IMR-90 (cell line): ENCODE measurements around the gene ARHGAP10. TPM values are rescaled to one million over a fixed set of nuclear protein-coding genes. Genes with fewer than 3 reads are reported as not detected.

Source experiments
- ATAC-seq: fragments of 200-7000 bp; cut with Tn5 transposase; 2 replicates; pipeline ENCODE4 v1.9.1; 2020; ENCODE audit warnings: low read depth, mild to moderate bottlenecking, moderate library complexity
- BruUV-seq: library from RNA; stranded (reverse); fragments of 400-500 nt; replicated peaks from 2 replicates; lab custom pipeline; 2021; lab: Mats Ljungman, UMichigan
- CTCF ChIA-PET: fragments of 300-600 bp; formaldehyde crosslinking; extraction: SDS; loops from one replicate; lab custom pipeline; 2021; ENCODE audit warnings: antibody characterized with exemption; lab: Yijun Ruan, JAX
- POLR2A ChIA-PET: fragments of 300-600 bp; sonication (Branson Sonifier 250); formaldehyde crosslinking; loops from one replicate; lab custom pipeline; 2022; ENCODE audit warnings: antibody characterized with exemption; ENCODE audit not compliant: unreplicated experiment; lab: Charles Lee
- DNase-seq: peaks from one replicate; pipeline ENCODE4 v3.0.0; 2013
- H2AFZ ChIP-seq: replicated peaks from 2 replicates; pipeline ENCODE3; 2013; ENCODE audit warnings: low read length, mild to moderate bottlenecking; ENCODE audit not compliant: poor library complexity
- H2AK5ac ChIP-seq: 2 replicates; pipeline ENCODE4 v1.6.1; 2013; ENCODE audit warnings: low read depth, low read length, inconsistent platforms
- H2AK9ac ChIP-seq: replicated peaks from 2 replicates; pipeline ENCODE3; 2013; ENCODE audit warnings: mild to moderate bottlenecking, low read depth, low read length, moderate library complexity; ENCODE audit not compliant: poor library complexity
- H2BK120ac ChIP-seq: 2 replicates; pipeline ENCODE4 v1.6.1; 2013; ENCODE audit warnings: low read depth, low read length, inconsistent platforms
- H2BK15ac ChIP-seq: 3 replicates; pipeline ENCODE4 v1.6.1; 2013; ENCODE audit warnings: low read depth, low read length, inconsistent platforms
- H2BK20ac ChIP-seq: 2 replicates; pipeline ENCODE4 v1.6.1; 2013; ENCODE audit warnings: low read depth, mild to moderate bottlenecking, inconsistent platforms, low read length, moderate library complexity
- H2BK5ac ChIP-seq: 2 replicates; pipeline ENCODE4 v1.6.1; 2013; ENCODE audit warnings: mild to moderate bottlenecking, low read depth, low read length, inconsistent platforms; ENCODE audit not compliant: poor library complexity, severe bottlenecking
- H3K14ac ChIP-seq: replicated peaks from 2 replicates; pipeline ENCODE4 v1.6.1; 2013; ENCODE audit warnings: low read depth, low read length, inconsistent platforms
- H3K18ac ChIP-seq: 2 replicates; pipeline ENCODE4 v1.6.1; 2013; ENCODE audit warnings: low read depth, low read length, control low read depth
- H3K23ac ChIP-seq: 2 replicates; pipeline ENCODE4 v1.6.1; 2013; ENCODE audit warnings: low read depth, low read length, inconsistent platforms
- H3K27ac ChIP-seq: 2 replicates; pipeline ENCODE4 v1.5.1; 2013; ENCODE audit warnings: mild to moderate bottlenecking, control low read depth, low read length; ENCODE audit not compliant: insufficient read depth
- H3K27me3 ChIP-seq: 2 replicates; pipeline ENCODE4 v1.6.1; 2013; ENCODE audit warnings: low read length; ENCODE audit not compliant: control insufficient read depth, insufficient read depth
- H3K36me3 ChIP-seq: 2 replicates; pipeline ENCODE4 v1.6.1; 2013; ENCODE audit warnings: low read length, mixed read lengths; ENCODE audit not compliant: control insufficient read depth, insufficient read depth
- H3K4ac ChIP-seq: 2 replicates; pipeline ENCODE4 v1.6.1; 2013; ENCODE audit warnings: low read depth, low read length, inconsistent platforms
- H3K4me1 ChIP-seq: 2 replicates; pipeline ENCODE4 v1.6.1; 2013; ENCODE audit warnings: low read length, mixed read lengths; ENCODE audit not compliant: control insufficient read depth, insufficient read depth
- H3K4me2 ChIP-seq: 2 replicates; pipeline ENCODE4 v1.6.1; 2013; ENCODE audit warnings: low read depth, mild to moderate bottlenecking, control low read depth, low read length, moderate library complexity
- H3K4me3 ChIP-seq: 2 replicates; pipeline ENCODE4 v1.5.1; 2013; ENCODE audit warnings: low read depth, mild to moderate bottlenecking, control low read depth, low read length, moderate library complexity; ENCODE audit not compliant: insufficient read depth
- H3K56ac ChIP-seq: 2 replicates; pipeline ENCODE4 v1.6.1; 2013; ENCODE audit warnings: low read length, inconsistent platforms; ENCODE audit not compliant: insufficient read depth; ENCODE audit errors: extremely low read depth
- H3K79me1 ChIP-seq, 2 experiments: 2 replicates each; pipeline ENCODE4 v1.6.1; 2013; ENCODE audit warnings: low read length in 2 of 2, inconsistent platforms in 1 of 2, low read depth in 1 of 2
- H3K9ac ChIP-seq: 2 replicates; pipeline ENCODE4 v1.6.1; 2013; ENCODE audit warnings: low read depth, low read length, control low read depth
- H3K9me1 ChIP-seq: 2 replicates; pipeline ENCODE4 v1.6.1; 2013; ENCODE audit warnings: low read length, inconsistent platforms; ENCODE audit not compliant: insufficient read depth
- H3K9me3 ChIP-seq: 2 replicates; pipeline ENCODE4 v1.6.1; 2013; ENCODE audit warnings: low read length; ENCODE audit not compliant: control insufficient read depth, insufficient read depth
- H4K20me1 ChIP-seq: 2 replicates; pipeline ENCODE4 v1.6.1; 2013; ENCODE audit warnings: low read length, inconsistent platforms; ENCODE audit not compliant: insufficient read depth
- H4K5ac ChIP-seq: 2 replicates; pipeline ENCODE4 v1.6.1; 2013; ENCODE audit warnings: mild to moderate bottlenecking, low read depth, low read length, control low read depth
- H4K8ac ChIP-seq, 2 experiments: 2 replicates each; pipeline ENCODE4 v1.6.1; 2013; ENCODE audit warnings: low read depth in 2 of 2, low read length in 2 of 2, control low read depth in 1 of 2, inconsistent platforms in 1 of 2
- H4K91ac ChIP-seq: 2 replicates; pipeline ENCODE4 v1.6.1; 2013; ENCODE audit warnings: low read depth, low read length, inconsistent platforms; ENCODE audit not compliant: insufficient read depth
- CEBPB ChIP-seq: IDR thresholded peaks from 2 replicates; pipeline ENCODE4 v1.6.1; 2012; ENCODE audit warnings: low read depth, low read length, improper control_type of control experiment
- CHD1 ChIP-seq: IDR thresholded peaks from 2 replicates; pipeline ENCODE4 v1.6.1; 2012; ENCODE audit warnings: low read depth, low read length, improper control_type of control experiment
- FOS ChIP-seq: fragments of 150-350 bp; IDR thresholded peaks from 2 replicates; pipeline ENCODE4 v1.6.1; 2016; ENCODE audit warnings: low read depth, low read length
- MAFK ChIP-seq: IDR thresholded peaks from 2 replicates; pipeline ENCODE4 v1.6.1; 2012; ENCODE audit warnings: low read depth, low read length, improper control_type of control experiment
- MXI1 ChIP-seq: IDR thresholded peaks from 2 replicates; pipeline ENCODE4 v1.6.1; 2012; ENCODE audit warnings: low read depth, mild to moderate bottlenecking, low read length, moderate library complexity, borderline replicate concordance
- NFE2L2 ChIP-seq: fragments of 150-350 bp; IDR thresholded peaks from 2 replicates; pipeline ENCODE4 v1.6.1; 2016; ENCODE audit warnings: low read depth, mild to moderate bottlenecking, low read length
- RAD21 ChIP-seq: IDR thresholded peaks from 2 replicates; pipeline ENCODE4 v1.6.1; 2012; ENCODE audit warnings: low read length, improper control_type of control experiment
- RCOR1 ChIP-seq: IDR thresholded peaks from 2 replicates; pipeline ENCODE4 v1.6.1; 2012; ENCODE audit warnings: mild to moderate bottlenecking, low read length, improper control_type of control experiment; ENCODE audit not compliant: insufficient replicate concordance
- RFX5 ChIP-seq: IDR thresholded peaks from 2 replicates; pipeline ENCODE4 v1.8.0; 2012; ENCODE audit warnings: low read depth, mild to moderate bottlenecking, low read length, moderate library complexity
- SMC3 ChIP-seq: fragments of 150-350 bp; IDR thresholded peaks from 2 replicates; pipeline ENCODE4 v1.6.1; 2016; ENCODE audit warnings: low read depth, mild to moderate bottlenecking, antibody characterized with exemption, low read length, moderate library complexity
- WGBS, 2 experiments: methylation state at CpG; one replicate each; pipeline versions ENCODE4 v1.1.5 to v1.1.7; 2013; ENCODE audit warnings: missing lambda C conversion rate in 2 of 2; ENCODE audit not compliant: insufficient read length in 1 of 2; ENCODE audit errors: extremely low coverage in 2 of 2; 5-methylcytosine and 5-hydroxymethylcytosine counted together
- dilution Hi-C: fragments of 300-500 bp; cut with HindIII; formaldehyde crosslinking; loops from one replicate; pipeline ENCODE4 v1.14.3; 2018; ENCODE audit warnings: low sequenced_read_pairs; ENCODE audit not compliant: unreplicated experiment
- in situ Hi-C: fragments of 300-500 bp; cut with MboI; formaldehyde crosslinking; loops from 3 replicates; pipeline ENCODE4 v1.14.3; 2019; ENCODE audit warnings: low sequenced_read_pairs, inconsistent platforms, mixed read lengths
- intact Hi-C: fragments of 100-400 bp; cut with micrococcal nuclease; formaldehyde crosslinking; loops from 2 replicates; pipeline ENCODE4 v1.10.0; 2022
- polyA plus RNA-seq, 3 experiments: library from polyadenylated mRNA; depleted of rRNA; stranded (reverse); fragments of >200 nt; gene quantifications; 2 replicates each; pipeline ENCODE4 v1.2.3, GENCODE V29; 2012; ENCODE audit warnings: low replicate concordance in 1 of 3
- total RNA-seq: library from RNA; depleted of rRNA; stranded (reverse); fragments of >200 nt; gene quantifications from 2 replicates; pipeline ENCODE4 v1.2.3, GENCODE V29; 2012
- TF ChIP-seq, protein P1 (sequence below): fragments of 150-350 bp; IDR thresholded peaks from 2 replicates; pipeline ENCODE4 v1.6.1; 2016; ENCODE audit warnings: low read depth, mild to moderate bottlenecking, low read length, moderate library complexity, borderline replicate concordance
- TF ChIP-seq, protein P2 (sequence below): fragments of 150-350 bp; IDR thresholded peaks from 2 replicates; pipeline ENCODE4 v1.6.1; 2017; ENCODE audit warnings: mild to moderate bottlenecking, antibody characterized with exemption, low read length, low read depth
- TF ChIP-seq, protein P3 (sequence below): conservative IDR thresholded peaks from 2 replicates; pipeline ENCODE4 v1.5.1; 2012; ENCODE audit warnings: mild to moderate bottlenecking, low read depth, low read length, improper control_type of control experiment

Gene ARHGAP10
- total and polyA plus RNA-seq, 2 of the 4 experiments (the other 2 are of a cell fraction), result 27.1 to 29.4 TPM

DNA sequence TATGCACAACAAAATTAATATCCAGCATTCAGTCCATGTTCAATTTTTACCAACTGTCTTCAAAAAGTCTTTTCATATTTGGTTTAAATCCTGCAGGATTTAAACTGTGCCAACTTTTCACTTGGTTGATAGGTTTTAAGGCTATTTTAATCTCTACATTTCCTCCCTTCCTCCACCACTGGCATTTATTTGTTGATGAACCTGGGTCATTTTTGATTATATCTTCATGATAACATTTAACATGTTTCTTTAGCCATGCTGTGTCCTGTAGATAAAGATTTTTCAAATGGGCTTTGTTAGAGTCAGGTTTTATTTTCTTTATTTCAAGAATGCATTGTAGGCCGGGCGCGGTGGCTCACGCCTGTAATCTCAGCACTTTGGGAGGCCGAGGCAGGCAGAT lies 216.4 kb downstream of the ARHGAP10 start:
- H2BK20ac ChIP-seq, result no peak overlapping the region
- intact Hi-C loops (no loop called here), dilution Hi-C loops (no loop called here), in situ Hi-C loops (no loop called here)
- H2BK5ac ChIP-seq, result no peak overlapping the region
- H4K91ac ChIP-seq, result no peak overlapping the region
- no peak overlapping the region for H3K18ac ChIP-seq
- H2AK5ac ChIP-seq, result no peak overlapping the region
- H3K4me2 ChIP-seq, result no peak overlapping the region
- no peaks in the 10 kb centered on the region for H3K27me3 ChIP-seq
- peaks cover 0 to 3% of the 10 kb centered on the region in 2 experiments; a peak in 2 of 4 replicates for H3K79me1 ChIP-seq
- DNase-seq (no peak), ATAC-seq (no peak)
- no peaks in the 10 kb centered on the region for H3K9me1 ChIP-seq
- no peak overlapping the region for H3K14ac ChIP-seq
- no TSS peak for BruUV-seq
- WGBS, 2 experiments, result no CpG with 5 or more reads among the region's 5 CpGs
- H2AK9ac ChIP-seq, result no peak overlapping the region
- no peak overlapping the region for H3K56ac ChIP-seq
- CTCF ChIA-PET, result no interaction called here
- H3K27ac ChIP-seq, result no peak overlapping the region
- no peak overlapping the region for H2BK15ac ChIP-seq
- H2AFZ ChIP-seq, result no peak overlapping the region
- peaks cover 20% of the 10 kb centered on the region for H3K36me3 ChIP-seq
- no peak overlapping the region for H3K4ac ChIP-seq
- no peak overlapping the region for H3K23ac ChIP-seq
- no peak overlapping the region for H3K9ac ChIP-seq
- no peak overlapping the region for H2BK120ac ChIP-seq
- H3K4me1 ChIP-seq, result peaks cover 2% of the 10 kb centered on the region
- no peak overlapping the region for H4K5ac ChIP-seq
- H3K9me3 ChIP-seq, result no peaks in the 10 kb centered on the region
- H4K8ac ChIP-seq, result no peak overlapping the region
- no peak overlapping the region for H3K4me3 ChIP-seq
- H4K20me1 ChIP-seq, result no peaks in the 10 kb centered on the region
- TF ChIP-seq, protein P1, sequence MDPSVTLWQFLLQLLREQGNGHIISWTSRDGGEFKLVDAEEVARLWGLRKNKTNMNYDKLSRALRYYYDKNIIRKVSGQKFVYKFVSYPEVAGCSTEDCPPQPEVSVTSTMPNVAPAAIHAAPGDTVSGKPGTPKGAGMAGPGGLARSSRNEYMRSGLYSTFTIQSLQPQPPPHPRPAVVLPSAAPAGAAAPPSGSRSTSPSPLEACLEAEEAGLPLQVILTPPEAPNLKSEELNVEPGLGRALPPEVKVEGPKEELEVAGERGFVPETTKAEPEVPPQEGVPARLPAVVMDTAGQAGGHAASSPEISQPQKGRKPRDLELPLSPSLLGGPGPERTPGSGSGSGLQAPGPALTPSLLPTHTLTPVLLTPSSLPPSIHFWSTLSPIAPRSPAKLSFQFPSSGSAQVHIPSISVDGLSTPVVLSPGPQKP, result no peak
- no peak for TF ChIP-seq CEBPB
- no peak for TF ChIP-seq SMC3
- TF ChIP-seq RFX5, result no peak
- TF ChIP-seq MXI1, result no peak
- TF ChIP-seq FOS, result no peak
- TF ChIP-seq NFE2L2, result no peak
- no peak for TF ChIP-seq CHD1
- no peak for TF ChIP-seq MAFK
- TF ChIP-seq, protein P2, sequence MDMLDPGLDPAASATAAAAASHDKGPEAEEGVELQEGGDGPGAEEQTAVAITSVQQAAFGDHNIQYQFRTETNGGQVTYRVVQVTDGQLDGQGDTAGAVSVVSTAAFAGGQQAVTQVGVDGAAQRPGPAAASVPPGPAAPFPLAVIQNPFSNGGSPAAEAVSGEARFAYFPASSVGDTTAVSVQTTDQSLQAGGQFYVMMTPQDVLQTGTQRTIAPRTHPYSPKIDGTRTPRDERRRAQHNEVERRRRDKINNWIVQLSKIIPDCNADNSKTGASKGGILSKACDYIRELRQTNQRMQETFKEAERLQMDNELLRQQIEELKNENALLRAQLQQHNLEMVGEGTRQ, result no peak
- TF ChIP-seq RCOR1, result no peak
- no peak for TF ChIP-seq RAD21
- TF ChIP-seq, protein P3, sequence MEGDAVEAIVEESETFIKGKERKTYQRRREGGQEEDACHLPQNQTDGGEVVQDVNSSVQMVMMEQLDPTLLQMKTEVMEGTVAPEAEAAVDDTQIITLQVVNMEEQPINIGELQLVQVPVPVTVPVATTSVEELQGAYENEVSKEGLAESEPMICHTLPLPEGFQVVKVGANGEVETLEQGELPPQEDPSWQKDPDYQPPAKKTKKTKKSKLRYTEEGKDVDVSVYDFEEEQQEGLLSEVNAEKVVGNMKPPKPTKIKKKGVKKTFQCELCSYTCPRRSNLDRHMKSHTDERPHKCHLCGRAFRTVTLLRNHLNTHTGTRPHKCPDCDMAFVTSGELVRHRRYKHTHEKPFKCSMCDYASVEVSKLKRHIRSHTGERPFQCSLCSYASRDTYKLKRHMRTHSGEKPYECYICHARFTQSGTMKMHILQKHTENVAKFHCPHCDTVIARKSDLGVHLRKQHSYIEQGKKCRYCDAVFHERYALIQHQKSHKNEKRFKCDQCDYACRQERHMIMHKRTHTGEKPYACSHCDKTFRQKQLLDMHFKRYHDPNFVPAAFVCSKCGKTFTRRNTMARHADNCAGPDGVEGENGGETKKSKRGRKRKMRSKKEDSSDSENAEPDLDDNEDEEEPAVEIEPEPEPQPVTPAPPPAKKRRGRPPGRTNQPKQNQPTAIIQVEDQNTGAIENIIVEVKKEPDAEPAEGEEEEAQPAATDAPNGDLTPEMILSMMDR, result no peak
- POLR2A ChIA-PET, result no interaction called here
